Panc1 (cell line): ENCODE results near the gene FBXL17.

Experiments used
- CTCF ChIP-seq: fragments of 450-650 bp; IDR thresholded peaks from 2 replicates; pipeline ENCODE4 v1.5.1; 2017; ENCODE audit warnings: mild to moderate bottlenecking
- POLR2AphosphoS5 ChIP-seq: IDR thresholded peaks from 2 replicates; pipeline ENCODE4 v1.6.1; 2012; ENCODE audit warnings: mild to moderate bottlenecking, low read depth, low read length, moderate library complexity
- SIN3A ChIP-seq: IDR thresholded peaks from 2 replicates; pipeline ENCODE4 v1.6.1; 2012; ENCODE audit warnings: low read depth, mild to moderate bottlenecking, low read length, moderate library complexity, borderline replicate concordance; ENCODE audit not compliant: insufficient read depth
- TCF7L2 ChIP-seq: IDR thresholded peaks from 2 replicates; pipeline ENCODE4 v1.6.1; 2011; ENCODE audit warnings: mild to moderate bottlenecking, low read depth, low read length, inconsistent platforms
- TF ChIP-seq, protein P1 (sequence below), 2 experiments: IDR thresholded peaks; 2 replicates each; pipeline ENCODE4 v1.6.1; 2011 to 2012; ENCODE audit warnings: low read depth in 2 of 2, control low read depth in 1 of 2, low read length in 1 of 2, mild to moderate bottlenecking in 1 of 2, moderate library complexity in 1 of 2; ENCODE audit not compliant: insufficient read depth in 1 of 2

GRCh38 chr5:108334225-108334624 is 47.7 kb downstream of the FBXL17 start:
- TF ChIP-seq CTCF (no peak), SIN3A (no peak), POLR2AphosphoS5 (no peak), TCF7L2 (no peak)
- TF ChIP-seq, protein P1, sequence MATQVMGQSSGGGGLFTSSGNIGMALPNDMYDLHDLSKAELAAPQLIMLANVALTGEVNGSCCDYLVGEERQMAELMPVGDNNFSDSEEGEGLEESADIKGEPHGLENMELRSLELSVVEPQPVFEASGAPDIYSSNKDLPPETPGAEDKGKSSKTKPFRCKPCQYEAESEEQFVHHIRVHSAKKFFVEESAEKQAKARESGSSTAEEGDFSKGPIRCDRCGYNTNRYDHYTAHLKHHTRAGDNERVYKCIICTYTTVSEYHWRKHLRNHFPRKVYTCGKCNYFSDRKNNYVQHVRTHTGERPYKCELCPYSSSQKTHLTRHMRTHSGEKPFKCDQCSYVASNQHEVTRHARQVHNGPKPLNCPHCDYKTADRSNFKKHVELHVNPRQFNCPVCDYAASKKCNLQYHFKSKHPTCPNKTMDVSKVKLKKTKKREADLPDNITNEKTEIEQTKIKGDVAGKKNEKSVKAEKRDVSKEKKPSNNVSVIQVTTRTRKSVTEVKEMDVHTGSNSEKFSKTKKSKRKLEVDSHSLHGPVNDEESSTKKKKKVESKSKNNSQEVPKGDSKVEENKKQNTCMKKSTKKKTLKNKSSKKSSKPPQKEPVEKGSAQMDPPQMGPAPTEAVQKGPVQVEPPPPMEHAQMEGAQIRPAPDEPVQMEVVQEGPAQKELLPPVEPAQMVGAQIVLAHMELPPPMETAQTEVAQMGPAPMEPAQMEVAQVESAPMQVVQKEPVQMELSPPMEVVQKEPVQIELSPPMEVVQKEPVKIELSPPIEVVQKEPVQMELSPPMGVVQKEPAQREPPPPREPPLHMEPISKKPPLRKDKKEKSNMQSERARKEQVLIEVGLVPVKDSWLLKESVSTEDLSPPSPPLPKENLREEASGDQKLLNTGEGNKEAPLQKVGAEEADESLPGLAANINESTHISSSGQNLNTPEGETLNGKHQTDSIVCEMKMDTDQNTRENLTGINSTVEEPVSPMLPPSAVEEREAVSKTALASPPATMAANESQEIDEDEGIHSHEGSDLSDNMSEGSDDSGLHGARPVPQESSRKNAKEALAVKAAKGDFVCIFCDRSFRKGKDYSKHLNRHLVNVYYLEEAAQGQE (IDR thresholded peaks at IDR 0.05; ENCODE audit: insufficient read depth in 1 of 2, low read depth in 2 of 2, low read length in 1 of 2) = no peak
